ENCODE data around the gene GPR161. TPM values are rescaled to one million over a fixed set of nuclear protein-coding genes. Genes with fewer than 3 reads are reported as not detected.

The GPR161 gene
- total RNA-seq, 1 donor from 2014 or later: 36.8 TPM

- Mint-ChIP-seq H3K27ac (ENCODE audit: unreplicated experiment) (no peak overlapping the region), H3K36me3 (ENCODE audit: unreplicated experiment) (no peaks in the 10 kb centered on the region)
Measured at GRCh38 chr1:168167806-168168205, 31.1 kb upstream of the GPR161 start.

GRCh38 chr1:168164771-168165170 lies 28.0 kb upstream of the GPR161 start:
- DNase-seq (ENCODE audit: extremely low spot score, unreplicated experiment): no peak
- no peak overlapping the region for H3K27ac Mint-ChIP-seq (ENCODE audit: unreplicated experiment)
- H3K36me3 Mint-ChIP-seq (ENCODE audit: unreplicated experiment): peaks cover 7% of the 10 kb centered on the region
- no peak for TF ChIP-seq CTCF (IDR thresholded peaks at IDR 0.05)
- no peak overlapping the region for H3K4me3 Mint-ChIP-seq (ENCODE audit: unreplicated experiment)
- no peaks in the 10 kb centered on the region for H3K27me3 Mint-ChIP-seq (ENCODE audit: unreplicated experiment)
- peaks cover 11% of the 10 kb centered on the region for H3K9me3 Mint-ChIP-seq (ENCODE audit: unreplicated experiment)
- H3K4me1 Mint-ChIP-seq (ENCODE audit: unreplicated experiment): no peaks in the 10 kb centered on the region

More at GRCh38 chr1:168167806-168168205, 31.1 kb upstream of the GPR161 start:
- H3K27me3 Mint-ChIP-seq (ENCODE audit: unreplicated experiment): no peaks in the 10 kb centered on the region
- no peak for TF ChIP-seq CTCF (IDR thresholded peaks at IDR 0.05)
- no peak overlapping the region for H3K4me3 Mint-ChIP-seq (ENCODE audit: unreplicated experiment)
- H3K4me1 Mint-ChIP-seq (ENCODE audit: unreplicated experiment): no peaks in the 10 kb centered on the region
- no peaks in the 10 kb centered on the region for H3K9me3 Mint-ChIP-seq (ENCODE audit: unreplicated experiment)
- no peak for DNase-seq (ENCODE audit: extremely low spot score, unreplicated experiment)

GRCh38 chr1:168163670-168164069 lies 26.9 kb upstream of the GPR161 start:
- H3K9me3 Mint-ChIP-seq (ENCODE audit: unreplicated experiment): peaks cover 17% of the 10 kb centered on the region
- no peak for TF ChIP-seq CTCF (IDR thresholded peaks at IDR 0.05)
- H3K27me3 Mint-ChIP-seq (ENCODE audit: unreplicated experiment): no peaks in the 10 kb centered on the region
- peaks cover 3% of the 10 kb centered on the region for H3K4me1 Mint-ChIP-seq (ENCODE audit: unreplicated experiment)
- H3K4me3 Mint-ChIP-seq (ENCODE audit: unreplicated experiment): no peak overlapping the region
- DNase-seq (ENCODE audit: extremely low spot score, unreplicated experiment): no peak
- H3K27ac Mint-ChIP-seq (ENCODE audit: unreplicated experiment): no peak overlapping the region
- H3K36me3 Mint-ChIP-seq (ENCODE audit: unreplicated experiment): peaks cover 7% of the 10 kb centered on the region

GRCh38 chr1:168161459-168161858 lies 24.7 kb upstream of the GPR161 start:
- Mint-ChIP-seq H3K9me3 (ENCODE audit: unreplicated experiment) (peaks cover 37% of the 10 kb centered on the region), H3K4me1 (ENCODE audit: unreplicated experiment) (peaks cover 3% of the 10 kb centered on the region), H3K27me3 (ENCODE audit: unreplicated experiment) (peaks cover 6% of the 10 kb centered on the region), H3K27ac (ENCODE audit: unreplicated experiment) (no peak overlapping the region), H3K4me3 (ENCODE audit: unreplicated experiment) (no peak overlapping the region), H3K36me3 (ENCODE audit: unreplicated experiment) (peaks cover 18% of the 10 kb centered on the region)
- no peak for TF ChIP-seq CTCF (IDR thresholded peaks at IDR 0.05)
- no peak for DNase-seq (ENCODE audit: extremely low spot score, unreplicated experiment)

- no peak overlapping the region for H3K4me3 Mint-ChIP-seq (ENCODE audit: unreplicated experiment)
- no peak for DNase-seq (ENCODE audit: extremely low spot score, unreplicated experiment)
- H3K27me3 Mint-ChIP-seq (ENCODE audit: unreplicated experiment): peaks cover 13% of the 10 kb centered on the region
- peaks cover 18% of the 10 kb centered on the region for H3K36me3 Mint-ChIP-seq (ENCODE audit: unreplicated experiment)
- no peak for TF ChIP-seq CTCF (IDR thresholded peaks at IDR 0.05)
- H3K27ac Mint-ChIP-seq (ENCODE audit: unreplicated experiment): no peak overlapping the region
- peaks cover 44% of the 10 kb centered on the region for H3K9me3 Mint-ChIP-seq (ENCODE audit: unreplicated experiment)
- peaks cover 3% of the 10 kb centered on the region for H3K4me1 Mint-ChIP-seq (ENCODE audit: unreplicated experiment)
Measured at GRCh38 chr1:168159979-168160378, 23.2 kb upstream of the GPR161 start.
